CD14-positive monocyte (primary cell): ENCODE data around the gene BANP. TPM values are rescaled to one million over a fixed set of nuclear protein-coding genes. Genes with fewer than 3 reads are reported as not detected.
"Not testable (repeated sequence)": the region's sequence is repeated elsewhere in the genome, so short reads cannot be mapped to it uniquely, and the experiment has no call there.

Experiments used
- DNase-seq, 3 donors: peaks; one replicate each; pipeline ENCODE4 v3.0.0-alpha.2; 2011 to 2022
- H2AFZ ChIP-seq: 2 replicates; pipeline ENCODE4 v1.6.0; 2012; ENCODE audit warnings: mild to moderate bottlenecking, low read depth, low read length, inconsistent platforms; ENCODE audit not compliant: insufficient read depth, poor library complexity, severe bottlenecking
- H3K27ac ChIP-seq, 2 donors: 1 replicate in 1 of 2; 2 replicates in 1 of 2; pipeline ENCODE4 v1.5.1; 2012 to 2013; ENCODE audit warnings: low read length in 2 of 2, control low read depth in 1 of 2, inconsistent platforms in 1 of 2, low read depth in 1 of 2, mild to moderate bottlenecking in 1 of 2
- H3K27me3 ChIP-seq, 2 donors: one replicate each; pipeline versions ENCODE4 v1.6.0 to v1.6.1; 2011 to 2013; ENCODE audit warnings: low read length in 2 of 2; ENCODE audit not compliant: control insufficient read depth in 2 of 2, insufficient read depth in 2 of 2
- H3K36me3 ChIP-seq, 2 donors: replicated peaks in 1 of 2; 1 replicate in 1 of 2; 2 replicates in 1 of 2; pipeline versions ENCODE4 v1.5.1 to v1.6.1; 2012 to 2013; ENCODE audit warnings: low read length in 2 of 2, control low read depth in 1 of 2, inconsistent platforms in 1 of 2, mild to moderate bottlenecking in 1 of 2; ENCODE audit not compliant: insufficient read depth in 2 of 2, control insufficient read depth in 1 of 2
- H3K4me1 ChIP-seq, 2 donors: 1 replicate in 1 of 2; 2 replicates in 1 of 2; pipeline versions ENCODE4 v1.5.1 to v1.6.1; 2012 to 2013; ENCODE audit warnings: low read length in 2 of 2, control low read depth in 1 of 2, inconsistent platforms in 1 of 2, mild to moderate bottlenecking in 1 of 2, moderate library complexity in 1 of 2; ENCODE audit not compliant: insufficient read depth in 2 of 2, control insufficient read depth in 1 of 2
- H3K4me2 ChIP-seq: replicated peaks from 2 replicates; pipeline ENCODE3; 2012; ENCODE audit warnings: low read length, moderate library complexity, mild to moderate bottlenecking; ENCODE audit not compliant: poor library complexity, severe bottlenecking; ENCODE audit errors: extremely low read depth
- H3K4me3 ChIP-seq, 3 experiments: fragments of 200-600 bp in 1 of 3; sonication (generic) in 1 of 3; replicated peaks in 1 of 3; 1 replicate in 2 of 3; 2 replicates in 1 of 3; pipeline ENCODE4 v1.5.1; 2011 to 2013; ENCODE audit warnings: low read length in 3 of 3, mild to moderate bottlenecking in 3 of 3, control low read depth in 2 of 3, low read depth in 2 of 3, inconsistent platforms in 1 of 3, moderate library complexity in 1 of 3
- H3K79me2 ChIP-seq: 2 replicates; pipeline ENCODE4 v1.6.0; 2012; ENCODE audit warnings: mild to moderate bottlenecking, control low read depth, inconsistent platforms, low read length, moderate library complexity; ENCODE audit not compliant: insufficient read depth
- H3K9ac ChIP-seq: 2 replicates; pipeline ENCODE4 v1.6.0; 2017; ENCODE audit warnings: low read length, mild to moderate bottlenecking; ENCODE audit not compliant: insufficient read depth, poor library complexity, severe bottlenecking
- H3K9me3 ChIP-seq, 2 donors: replicated peaks in 1 of 2; 1 replicate in 1 of 2; 2 replicates in 1 of 2; pipeline versions ENCODE4 v1.5.1 to v1.6.1; 2012 to 2013; ENCODE audit warnings: low read length in 2 of 2, control low read depth in 1 of 2; ENCODE audit not compliant: control insufficient read depth in 1 of 2, insufficient read depth in 1 of 2
- H4K20me1 ChIP-seq: 2 replicates; pipeline ENCODE4 v1.6.0; 2012; ENCODE audit warnings: mild to moderate bottlenecking, low read length, control low read depth, moderate library complexity; ENCODE audit not compliant: insufficient read depth
- H3K27ac Mint-ChIP-seq, 7 donors: one replicate each; pipeline ENCODE4 v1.8.0; 2020; ENCODE audit warnings: mild to moderate bottlenecking in 7 of 7, mixed read lengths in 7 of 7, moderate library complexity in 6 of 7, inconsistent platforms in 2 of 7
- H3K27me3 Mint-ChIP-seq, 3 donors: one replicate each; pipeline ENCODE4 v1.8.0; 2021 to 2022; ENCODE audit warnings: low read depth in 3 of 3, mild to moderate bottlenecking in 3 of 3, mixed read lengths in 3 of 3, moderate library complexity in 3 of 3, inconsistent platforms in 1 of 3
- H3K36me3 Mint-ChIP-seq, 2 donors: one replicate each; pipeline ENCODE4 v1.8.0; 2020; ENCODE audit warnings: mixed read lengths in 2 of 2, inconsistent platforms in 1 of 2, mild to moderate bottlenecking in 1 of 2
- H3K4me1 Mint-ChIP-seq: one replicate; pipeline ENCODE4 v1.8.0; 2020; ENCODE audit warnings: mild to moderate bottlenecking, mixed read lengths
- H3K4me3 Mint-ChIP-seq, 2 donors: one replicate each; pipeline ENCODE4 v1.8.0; 2020; ENCODE audit warnings: mild to moderate bottlenecking in 2 of 2, mixed read lengths in 2 of 2, moderate library complexity in 1 of 2
- H3K9me3 Mint-ChIP-seq, 7 donors: one replicate each; pipeline ENCODE4 v1.8.0; 2020 to 2022; ENCODE audit warnings: mixed read lengths in 7 of 7, mild to moderate bottlenecking in 6 of 7, moderate library complexity in 6 of 7, inconsistent platforms in 2 of 7
- WGBS: methylation state at CpG from one replicate; pipeline ENCODE4 v1.1.5; 2013; ENCODE audit warnings: missing lambda C conversion rate; ENCODE audit not compliant: insufficient coverage; 5-methylcytosine and 5-hydroxymethylcytosine counted together
- intact Hi-C, 2 donors: fragments of 100-400 bp; cut with micrococcal nuclease; formaldehyde crosslinking; loops; one replicate each; pipeline versions ENCODE4 v1.15.0 to v1.15.1; 2023
- polyA plus RNA-seq, 3 donors: library from polyadenylated mRNA; depleted of rRNA in 1 of 3; unstranded in 2 of 3; stranded (reverse) in 1 of 3; fragments of 300-500 nt in 2 of 3; fragments of >200 nt in 1 of 3; fragmentation: Illumina TruSeq in 2 of 3; gene quantifications; 1 replicate in 2 of 3; 2 replicates in 1 of 3; pipeline ENCODE4 v1.2.3, GENCODE V29; 2012 to 2021
- TF ChIP-seq, protein P1 (sequence below): fragments of 200-600 bp; IDR thresholded peaks from one replicate; pipeline ENCODE4 v1.8.0; 2022; ENCODE audit warnings: antibody characterized with exemption, mild to moderate bottlenecking

BANP gene
- polyA plus RNA-seq, 3 donors, result 10.1 to 40.9 (median 11.7) TPM

- H3K36me3 ChIP-seq, result peaks cover 37 to 72% of the 10 kb centered on the region in 2 donors
- DNase-seq, result no peak
- peaks cover 71 to 81% of the 10 kb centered on the region in 2 donors for H3K36me3 Mint-ChIP-seq
Measured at GRCh38 chr16:87978127-87978526, 26.9 kb downstream of the BANP start.

GRCh38 chr16:87979352-87979751 is 28.1 kb downstream of the BANP start:
- Mint-ChIP-seq H3K27ac (peak overlapping the region in 3 of 7 donors; percentile 46 to 85 (median 77)), H3K36me3 (peaks cover 72 to 89% of the 10 kb centered on the region in 2 donors), H3K4me3 (no peak overlapping the region), H3K9me3 (peaks cover 0 to 3% (median 0%) of the 10 kb centered on the region in 7 donors), H3K27me3 (peaks cover 0 to 3% (median 2%) of the 10 kb centered on the region in 3 donors), H3K4me1 (peaks cover 10% of the 10 kb centered on the region)
- no peaks in the 10 kb centered on the region for H3K27me3 ChIP-seq
- intact Hi-C loops, result no loop called here
- H3K36me3 ChIP-seq, result peaks cover 37 to 79% of the 10 kb centered on the region in 2 donors
- H2AFZ ChIP-seq, result no peak overlapping the region
- H3K27ac ChIP-seq, result no peak overlapping the region
- TF ChIP-seq, protein P1, sequence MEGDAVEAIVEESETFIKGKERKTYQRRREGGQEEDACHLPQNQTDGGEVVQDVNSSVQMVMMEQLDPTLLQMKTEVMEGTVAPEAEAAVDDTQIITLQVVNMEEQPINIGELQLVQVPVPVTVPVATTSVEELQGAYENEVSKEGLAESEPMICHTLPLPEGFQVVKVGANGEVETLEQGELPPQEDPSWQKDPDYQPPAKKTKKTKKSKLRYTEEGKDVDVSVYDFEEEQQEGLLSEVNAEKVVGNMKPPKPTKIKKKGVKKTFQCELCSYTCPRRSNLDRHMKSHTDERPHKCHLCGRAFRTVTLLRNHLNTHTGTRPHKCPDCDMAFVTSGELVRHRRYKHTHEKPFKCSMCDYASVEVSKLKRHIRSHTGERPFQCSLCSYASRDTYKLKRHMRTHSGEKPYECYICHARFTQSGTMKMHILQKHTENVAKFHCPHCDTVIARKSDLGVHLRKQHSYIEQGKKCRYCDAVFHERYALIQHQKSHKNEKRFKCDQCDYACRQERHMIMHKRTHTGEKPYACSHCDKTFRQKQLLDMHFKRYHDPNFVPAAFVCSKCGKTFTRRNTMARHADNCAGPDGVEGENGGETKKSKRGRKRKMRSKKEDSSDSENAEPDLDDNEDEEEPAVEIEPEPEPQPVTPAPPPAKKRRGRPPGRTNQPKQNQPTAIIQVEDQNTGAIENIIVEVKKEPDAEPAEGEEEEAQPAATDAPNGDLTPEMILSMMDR, result no peak
- no peaks in the 10 kb centered on the region for H3K9me3 ChIP-seq
- H3K4me1 ChIP-seq, result no peaks in the 10 kb centered on the region
- no peak overlapping the region for H3K4me2 ChIP-seq
- peaks cover 9% of the 10 kb centered on the region for H3K79me2 ChIP-seq
- no peak overlapping the region for H3K4me3 ChIP-seq
- WGBS, result 98% methylated on average over 4 of the region's 8 CpGs
- peaks cover 20% of the 10 kb centered on the region for H4K20me1 ChIP-seq
- H3K9ac ChIP-seq, result no peak overlapping the region
- DNase-seq, result no peak

More at GRCh38 chr16:87978127-87978526, 26.9 kb downstream of the BANP start:
- no peak overlapping the region for H3K27ac Mint-ChIP-seq
- H3K9me3 ChIP-seq, result no peaks in the 10 kb centered on the region
- peaks cover 15% of the 10 kb centered on the region for H3K4me1 Mint-ChIP-seq
- whole genome bisulfite sequencing, result 94% methylated on average over 2 of the region's 5 CpGs
- H3K27me3 Mint-ChIP-seq, result peaks cover 0 to 3% (median 2%) of the 10 kb centered on the region in 3 donors
- H3K4me3 Mint-ChIP-seq, result no peak overlapping the region
- no peaks in the 10 kb centered on the region for H3K4me1 ChIP-seq
- no peak overlapping the region for H3K27ac ChIP-seq
- no peak overlapping the region for H3K4me2 ChIP-seq
- H3K9ac ChIP-seq, result no peak overlapping the region
- no peak overlapping the region for H2AFZ ChIP-seq
- H4K20me1 ChIP-seq, result peaks cover 30% of the 10 kb centered on the region
- TF ChIP-seq, protein P1, result no peak
- H3K27me3 ChIP-seq, result no peaks in the 10 kb centered on the region
- no peak overlapping the region for H3K4me3 ChIP-seq
- intact Hi-C loops, result no loop called here
- peaks cover 0 to under 1% (median 0%) of the 10 kb centered on the region in 7 donors for H3K9me3 Mint-ChIP-seq
- peaks cover 15% of the 10 kb centered on the region for H3K79me2 ChIP-seq

DNA sequence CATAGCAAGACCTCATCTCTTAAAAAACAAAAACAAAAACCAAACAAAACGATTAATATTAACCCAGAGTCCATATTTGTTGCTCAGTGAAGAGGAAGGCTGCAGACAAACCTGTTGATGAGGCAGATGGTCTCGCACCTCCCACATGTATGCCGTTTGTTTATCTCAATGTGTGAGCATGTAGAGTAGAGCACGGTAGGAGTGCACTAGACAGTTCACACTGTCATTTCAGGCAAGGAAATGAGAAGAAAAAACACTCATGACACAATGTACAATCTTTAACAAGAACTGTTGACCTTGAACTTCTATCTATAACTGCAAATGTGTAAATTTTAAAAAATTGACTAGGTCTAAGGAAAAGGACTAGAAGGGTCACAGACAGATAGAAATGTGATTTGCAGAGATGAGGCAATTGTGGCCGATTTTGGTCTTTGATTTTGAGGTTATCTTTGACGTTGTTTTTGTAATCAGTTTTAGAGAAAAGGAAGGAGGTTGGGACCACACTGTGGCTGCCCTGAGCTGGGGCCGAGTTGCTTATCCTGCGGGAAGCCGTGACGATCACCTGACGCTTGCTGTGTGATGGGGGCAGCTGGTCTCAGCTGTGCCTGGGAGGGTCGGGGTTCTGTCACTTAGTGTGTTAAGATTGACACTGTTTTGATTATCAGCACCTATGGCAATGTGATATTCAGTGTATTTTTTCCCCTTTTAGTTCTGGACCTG is 28.8 kb downstream of the BANP start:
- H3K9me3 Mint-ChIP-seq, H3K4me3 ChIP-seq, H3K79me2 ChIP-seq, H3K4me3 Mint-ChIP-seq, H3K4me1 Mint-ChIP-seq, H2AFZ ChIP-seq, H3K27me3 ChIP-seq, H3K27me3 Mint-ChIP-seq, H3K9ac ChIP-seq, H3K4me2 ChIP-seq, H3K9me3 ChIP-seq, DNase-seq, intact Hi-C loops, H3K27ac ChIP-seq, H3K4me1 ChIP-seq: not testable (repeated sequence)
- H3K36me3 Mint-ChIP-seq, result peaks cover 74 to 90% of the 10 kb centered on the region in 2 donors
- H3K27ac Mint-ChIP-seq, result peak overlapping the region in 1 of 7 donors; percentile 73
- 73% methylated on average over 5 of the region's 12 CpGs for WGBS
- peaks cover 41 to 81% of the 10 kb centered on the region in 2 donors for H3K36me3 ChIP-seq
- peaks cover 13% of the 10 kb centered on the region for H4K20me1 ChIP-seq
